GM10266 (cell line): ENCODE results near the gene SPTAN1.
A peak's percentile ranks its signal among the peaks of the same experiment; 100 is the strongest.
"Not testable (repeated sequence)": the region's sequence is repeated elsewhere in the genome, so short reads cannot be mapped to it uniquely, and the experiment has no call there.

Experiments used
- DNase-seq: peaks from one replicate; pipeline ENCODE4 v3.0.0; 2012; ENCODE audit errors: extremely low spot score
- TF ChIP-seq, protein P1 (sequence below): IDR thresholded peaks from 2 replicates; pipeline ENCODE4 v1.5.1; 2012; ENCODE audit warnings: mild to moderate bottlenecking, low read depth; ENCODE audit not compliant: control insufficient read depth, insufficient read depth; ENCODE audit errors: missing control alignments

Gene SPTAN1

DNA sequence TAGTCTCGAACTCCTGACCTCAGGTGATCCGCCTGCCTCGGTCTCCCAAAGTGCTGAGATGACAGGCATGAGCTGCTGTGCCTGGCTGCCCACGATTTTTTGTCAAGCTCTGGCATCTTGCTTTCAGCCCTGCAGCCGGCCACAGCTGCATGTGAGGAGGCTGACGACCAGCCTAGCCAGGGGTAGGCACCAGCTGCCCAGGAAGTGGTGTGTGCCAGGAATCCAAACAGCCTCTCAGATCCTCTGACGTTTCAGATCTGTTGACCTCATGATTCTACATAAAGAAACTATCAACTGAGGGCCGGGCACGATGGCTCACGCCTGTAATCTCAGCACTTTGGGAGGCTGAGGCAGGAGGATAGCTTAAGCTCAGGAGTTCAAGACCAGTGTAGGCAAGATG lies 85.3 kb downstream of the SPTAN1 start:
- no peak for DNase-seq
- TF ChIP-seq, protein P1, sequence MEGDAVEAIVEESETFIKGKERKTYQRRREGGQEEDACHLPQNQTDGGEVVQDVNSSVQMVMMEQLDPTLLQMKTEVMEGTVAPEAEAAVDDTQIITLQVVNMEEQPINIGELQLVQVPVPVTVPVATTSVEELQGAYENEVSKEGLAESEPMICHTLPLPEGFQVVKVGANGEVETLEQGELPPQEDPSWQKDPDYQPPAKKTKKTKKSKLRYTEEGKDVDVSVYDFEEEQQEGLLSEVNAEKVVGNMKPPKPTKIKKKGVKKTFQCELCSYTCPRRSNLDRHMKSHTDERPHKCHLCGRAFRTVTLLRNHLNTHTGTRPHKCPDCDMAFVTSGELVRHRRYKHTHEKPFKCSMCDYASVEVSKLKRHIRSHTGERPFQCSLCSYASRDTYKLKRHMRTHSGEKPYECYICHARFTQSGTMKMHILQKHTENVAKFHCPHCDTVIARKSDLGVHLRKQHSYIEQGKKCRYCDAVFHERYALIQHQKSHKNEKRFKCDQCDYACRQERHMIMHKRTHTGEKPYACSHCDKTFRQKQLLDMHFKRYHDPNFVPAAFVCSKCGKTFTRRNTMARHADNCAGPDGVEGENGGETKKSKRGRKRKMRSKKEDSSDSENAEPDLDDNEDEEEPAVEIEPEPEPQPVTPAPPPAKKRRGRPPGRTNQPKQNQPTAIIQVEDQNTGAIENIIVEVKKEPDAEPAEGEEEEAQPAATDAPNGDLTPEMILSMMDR = no peak

DNA sequence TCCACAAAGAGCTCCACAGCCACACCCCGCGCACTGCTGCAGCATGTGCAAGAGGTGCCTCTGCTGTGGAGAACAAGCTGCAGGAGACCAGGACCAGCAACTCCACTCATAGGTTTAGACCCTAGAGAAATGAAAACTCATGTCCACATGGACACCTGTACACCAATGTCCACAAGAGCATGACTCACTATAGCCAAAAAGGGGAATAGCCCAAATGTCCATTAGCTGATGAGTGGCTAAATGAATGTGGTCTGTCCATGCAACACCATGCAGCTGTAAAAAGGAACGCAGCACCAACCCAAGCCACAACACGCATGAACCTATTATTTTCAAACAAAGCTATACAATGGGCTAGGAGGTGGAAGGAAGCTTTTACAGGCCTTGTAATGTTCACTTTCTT lies 86.2 kb downstream of the SPTAN1 start:
- TF ChIP-seq, protein P1 = no peak
- no peak for DNase-seq

DNA sequence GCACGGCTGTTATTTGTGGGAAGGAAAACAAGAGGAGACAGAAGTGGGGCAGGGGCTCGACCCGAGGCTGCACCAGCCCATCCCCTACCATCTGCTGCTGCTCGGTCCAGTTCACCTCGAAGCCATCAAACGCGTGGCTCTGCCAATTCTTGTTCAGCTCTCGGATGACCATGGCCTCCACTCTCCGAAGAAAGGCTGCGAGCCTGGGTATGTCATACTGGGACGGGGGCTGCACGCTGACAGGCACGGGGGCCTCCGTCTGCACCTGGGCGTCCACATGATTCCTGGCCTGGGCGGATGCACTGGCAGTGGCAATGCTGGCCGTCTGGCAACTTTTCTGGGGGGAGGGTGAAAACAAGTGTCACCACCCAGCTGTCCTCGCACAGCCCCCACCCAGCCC lies 88.2 kb downstream of the SPTAN1 start:
- DNase-seq = no peak
- TF ChIP-seq, protein P1 = no peak

DNA sequence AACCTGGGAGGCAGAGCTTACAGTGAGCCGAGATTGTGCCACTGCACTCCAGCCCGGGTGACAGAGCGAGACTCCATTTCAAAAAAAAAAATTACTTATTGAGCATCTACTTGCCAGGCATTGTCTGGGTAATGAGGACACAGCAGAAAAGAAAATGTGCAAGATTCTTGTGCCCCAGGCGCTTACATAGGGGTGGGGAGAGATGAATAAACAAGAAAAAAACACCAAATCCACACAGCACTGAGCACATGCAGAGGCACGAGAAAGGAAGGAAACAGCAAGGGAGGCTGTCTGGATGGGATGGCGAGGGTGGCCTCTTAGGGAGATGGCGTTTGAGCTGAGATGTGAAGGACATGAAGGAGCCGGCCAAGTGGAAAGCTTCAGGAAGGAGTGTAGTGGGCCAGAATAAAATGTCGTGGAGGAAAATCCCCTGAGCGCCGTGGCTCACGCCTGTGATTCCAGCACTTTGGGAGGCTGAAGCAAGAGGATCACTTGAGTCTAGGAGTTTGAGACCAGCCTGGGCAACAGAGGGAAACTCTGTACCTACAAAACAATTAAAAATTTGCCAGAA lies 90.4 kb downstream of the SPTAN1 start:
- TF ChIP-seq, protein P1 = no peak
- no peak for DNase-seq

DNA sequence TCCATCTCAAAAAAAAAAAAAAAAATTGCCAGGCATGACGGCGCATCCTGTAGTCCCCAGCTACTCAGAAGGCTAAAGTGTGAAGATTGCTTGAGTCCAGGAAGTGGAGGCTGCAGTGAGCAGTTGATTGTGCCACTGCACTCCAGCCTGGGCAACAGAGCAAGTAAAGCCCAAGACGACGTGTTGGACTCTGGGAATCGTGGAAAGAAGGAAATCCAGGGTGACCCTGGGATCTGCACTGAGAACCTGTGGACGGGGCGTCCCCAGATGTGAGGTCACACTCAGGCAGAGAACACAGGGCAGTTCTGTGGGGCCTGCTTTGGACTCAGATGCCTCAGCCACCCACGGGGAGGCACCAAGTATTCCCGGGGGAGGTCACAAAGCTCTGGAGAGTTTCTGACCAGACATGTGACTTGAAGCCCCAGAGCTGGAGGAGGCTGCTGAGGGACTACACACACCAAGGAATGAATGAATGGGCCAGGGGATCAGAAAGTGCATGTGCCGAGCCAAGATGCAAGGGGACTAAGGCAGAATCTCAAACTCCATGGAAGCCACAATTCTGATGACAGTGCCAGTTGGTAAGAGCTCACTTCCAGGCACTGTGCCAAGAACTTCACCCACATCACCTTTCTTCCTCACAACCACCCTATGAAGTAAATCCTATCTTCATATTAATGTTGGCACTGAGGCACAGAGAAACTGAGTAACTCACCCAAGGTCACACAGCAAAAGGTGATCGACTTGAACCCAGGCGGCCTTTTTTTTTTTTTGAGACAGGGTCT lies 91.3 kb downstream of the SPTAN1 start:
- TF ChIP-seq, protein P1 = no peak
- peak; percentile 76 for DNase-seq

DNA sequence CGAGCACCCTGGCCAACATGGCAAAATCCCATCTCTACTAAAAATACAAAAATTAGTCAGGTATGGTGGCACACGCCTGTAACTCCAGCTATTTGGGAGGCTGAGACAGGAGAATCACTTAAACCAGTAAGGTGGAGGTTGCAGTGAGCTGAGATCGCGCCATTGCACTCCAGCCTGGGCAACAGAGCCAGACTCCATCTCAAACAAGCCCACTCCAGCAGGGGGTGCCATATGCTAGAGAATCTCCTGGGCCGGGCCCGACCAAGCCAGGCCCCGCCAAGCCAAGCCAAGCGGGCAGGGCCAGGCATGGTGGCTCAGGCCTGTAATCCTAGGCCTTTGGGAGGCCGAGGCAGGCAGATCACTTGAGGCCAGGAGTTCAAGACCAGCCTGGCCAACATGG lies 95.8 kb downstream of the SPTAN1 start:
- TF ChIP-seq, protein P1 = peak; percentile 49
- DNase-seq = not testable (repeated sequence)

DNA sequence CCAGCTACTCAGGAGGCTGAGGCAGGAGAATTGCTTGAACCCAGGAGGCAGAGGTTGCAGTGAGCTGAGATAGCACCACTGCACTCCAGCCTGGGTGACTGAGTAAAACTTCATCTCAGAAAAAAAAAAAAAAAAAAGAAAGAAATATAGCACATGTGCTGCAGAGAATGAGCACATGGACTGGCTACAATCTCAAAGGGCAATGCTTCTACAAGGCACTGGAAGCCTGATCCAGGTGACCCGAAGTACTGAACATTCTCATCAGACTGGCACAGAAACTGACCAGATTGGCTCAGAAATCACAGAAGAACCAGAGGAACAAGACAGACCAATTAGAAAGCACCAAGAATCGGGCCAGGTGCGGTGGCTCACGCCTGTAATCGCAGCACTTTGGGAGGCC lies 99.4 kb downstream of the SPTAN1 start:
- TF ChIP-seq, protein P1 = no peak
- DNase-seq = no peak
